ENCODE results near the gene ZNF583.

Gene ZNF583

DNA sequence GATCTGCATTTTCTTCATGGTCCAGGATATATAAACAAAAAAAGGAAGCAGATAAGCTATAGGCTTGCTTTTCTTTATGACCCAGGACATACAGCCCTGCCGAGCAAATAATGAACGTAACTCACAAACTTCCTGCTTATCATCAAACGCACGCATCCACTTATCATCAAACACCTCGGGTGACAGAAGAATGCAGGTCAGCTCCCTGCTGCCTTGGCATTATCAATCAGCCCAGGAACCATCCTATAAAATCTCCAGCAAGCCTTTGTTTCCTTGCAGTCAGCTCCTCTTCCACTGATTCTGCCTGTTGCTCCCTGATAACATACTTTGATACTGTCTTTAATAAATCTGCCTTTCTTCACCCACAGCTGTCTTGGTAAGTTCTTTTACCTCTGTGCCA, 5.3 kb upstream of the ZNF583 start:
- TF ChIP-seq JUND (IDR thresholded peaks at IDR 0.05; ENCODE audit: low read depth) = no peak
- in situ Hi-C loops (cut with HindIII; ENCODE audit: low pct_unique_long_range_greater_than_20kb, low sequenced_read_pairs) = no loop called here
- DNase-seq (ENCODE audit: low read depth in 1 of 2, low spot score in 1 of 2) = no peak

DNA sequence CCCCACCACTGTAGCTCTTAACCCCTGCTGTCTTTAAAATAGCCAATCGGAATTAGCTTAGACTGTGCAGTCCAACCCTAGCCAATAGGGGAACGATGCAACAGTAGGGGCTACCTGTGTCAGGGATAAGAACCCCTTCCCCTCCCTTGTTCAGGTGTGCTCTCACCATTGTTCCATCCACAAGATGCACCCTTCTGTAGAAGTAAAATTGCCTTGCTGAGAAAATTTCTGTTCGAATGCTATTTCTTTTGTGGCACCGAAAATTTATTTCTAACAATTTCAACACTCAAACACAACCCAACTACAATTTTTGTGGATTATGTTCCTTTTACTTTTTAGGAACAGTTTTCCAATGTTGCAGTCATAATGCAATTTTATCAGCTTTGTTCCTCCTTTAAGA, 3.6 kb upstream of the ZNF583 start:
- TF ChIP-seq JUND (IDR thresholded peaks at IDR 0.05; ENCODE audit: low read depth) = no peak
- in situ Hi-C loops (cut with HindIII; ENCODE audit: low pct_unique_long_range_greater_than_20kb, low sequenced_read_pairs) = no loop called here
- no peak for DNase-seq (ENCODE audit: low read depth in 1 of 2, low spot score in 1 of 2)

DNA sequence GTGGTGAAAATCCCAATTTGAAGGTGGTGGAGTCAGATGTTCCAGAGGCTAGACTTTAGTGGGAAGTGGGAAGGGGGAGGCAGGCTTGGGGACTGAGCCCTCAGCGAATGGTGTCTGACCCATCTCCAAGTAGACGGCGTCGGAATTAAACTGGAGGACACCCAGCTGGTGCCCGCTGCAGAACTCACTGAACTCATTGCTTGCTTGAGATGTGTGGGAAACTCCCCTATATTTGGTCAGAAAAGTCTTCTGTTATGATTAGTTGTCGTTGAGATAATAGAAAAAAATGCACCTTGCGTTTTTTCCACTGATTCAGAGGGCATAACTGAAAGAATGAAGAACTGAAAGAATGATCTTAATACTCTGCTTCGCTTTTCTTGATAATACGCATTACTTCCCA, 871 bp upstream of the ZNF583 start:
- DNase-seq (ENCODE audit: low read depth in 1 of 2, low spot score in 1 of 2) = no peak
- no peak for TF ChIP-seq JUND (IDR thresholded peaks at IDR 0.05; ENCODE audit: low read depth)
- in situ Hi-C loops (cut with HindIII; ENCODE audit: low pct_unique_long_range_greater_than_20kb, low sequenced_read_pairs) = no loop called here

DNA sequence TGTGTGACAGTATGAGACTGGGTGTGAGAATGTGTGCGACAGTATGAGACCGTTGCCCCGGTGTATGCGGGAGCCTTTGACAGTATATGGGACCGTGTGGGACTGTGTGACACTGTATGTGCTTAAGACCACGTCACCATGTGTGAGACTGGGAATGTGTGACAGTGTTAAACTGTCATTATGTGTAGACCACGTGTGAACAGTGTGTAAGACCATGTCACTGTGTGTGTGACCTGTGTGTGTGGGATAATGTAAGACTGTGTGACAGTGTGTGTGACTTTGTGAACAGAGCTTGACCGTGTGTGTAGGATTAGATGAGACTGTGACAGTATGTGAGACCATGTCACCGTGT, 549 bp downstream of the ZNF583 start:
- no peak for DNase-seq (ENCODE audit: low read depth in 1 of 2, low spot score in 1 of 2)
- no peak for TF ChIP-seq JUND (IDR thresholded peaks at IDR 0.05; ENCODE audit: low read depth)
- in situ Hi-C loops (cut with HindIII; ENCODE audit: low pct_unique_long_range_greater_than_20kb, low sequenced_read_pairs) = no loop called here

DNA sequence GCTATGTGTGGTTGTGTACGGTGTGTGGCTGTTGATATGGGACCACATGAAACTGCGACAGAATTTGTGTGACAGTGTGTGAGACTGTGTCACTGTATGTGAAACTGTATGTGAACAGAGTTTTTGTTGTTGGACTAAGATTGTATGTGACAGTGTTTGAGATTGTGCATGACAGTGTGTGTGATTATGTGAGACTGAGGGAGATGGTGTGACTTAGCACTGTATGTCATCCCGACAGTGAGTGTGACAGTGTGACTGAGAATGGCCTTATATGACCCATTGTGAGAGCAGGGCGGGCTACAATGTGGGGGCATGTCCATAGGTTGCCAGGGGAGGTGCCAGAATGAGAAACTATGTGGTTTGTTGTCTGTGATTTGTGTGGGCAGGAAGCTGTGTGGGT, 930 bp downstream of the ZNF583 start:
- TF ChIP-seq JUND (IDR thresholded peaks at IDR 0.05; ENCODE audit: low read depth) = no peak
- DNase-seq (ENCODE audit: low read depth in 1 of 2, low spot score in 1 of 2) = no peak
- in situ Hi-C loops (cut with HindIII; ENCODE audit: low pct_unique_long_range_greater_than_20kb, low sequenced_read_pairs) = no loop called here

DNA sequence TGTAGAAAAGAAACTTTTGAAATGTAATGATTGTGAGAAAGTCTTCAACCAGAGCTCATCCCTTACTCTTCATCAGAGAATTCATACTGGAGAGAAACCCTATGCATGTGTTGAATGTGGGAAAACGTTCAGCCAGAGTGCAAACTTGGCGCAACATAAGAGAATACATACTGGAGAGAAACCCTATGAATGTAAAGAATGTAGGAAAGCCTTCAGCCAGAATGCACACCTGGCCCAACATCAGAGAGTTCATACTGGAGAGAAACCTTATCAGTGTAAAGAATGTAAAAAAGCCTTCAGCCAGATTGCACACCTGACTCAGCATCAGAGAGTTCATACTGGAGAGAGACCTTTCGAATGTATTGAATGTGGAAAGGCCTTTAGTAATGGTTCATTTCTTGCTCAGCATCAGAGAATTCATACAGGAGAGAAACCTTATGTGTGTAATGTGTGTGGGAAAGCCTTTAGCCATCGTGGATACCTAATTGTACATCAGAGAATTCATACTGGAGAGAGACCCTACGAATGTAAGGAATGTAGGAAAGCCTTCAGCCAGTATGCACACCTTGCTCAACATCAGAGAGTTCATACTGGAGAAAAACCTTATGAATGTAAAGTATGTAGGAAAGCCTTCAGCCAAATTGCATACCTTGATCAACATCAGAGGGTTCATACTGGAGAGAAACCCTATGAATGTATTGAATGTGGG, 19.3 kb downstream of the ZNF583 start:
- DNase-seq (ENCODE audit: low read depth in 1 of 2, low spot score in 1 of 2) = no peak
- no peak for TF ChIP-seq JUND (IDR thresholded peaks at IDR 0.05; ENCODE audit: low read depth)
- in situ Hi-C loops (cut with HindIII; ENCODE audit: low pct_unique_long_range_greater_than_20kb, low sequenced_read_pairs) = no loop called here

DNA sequence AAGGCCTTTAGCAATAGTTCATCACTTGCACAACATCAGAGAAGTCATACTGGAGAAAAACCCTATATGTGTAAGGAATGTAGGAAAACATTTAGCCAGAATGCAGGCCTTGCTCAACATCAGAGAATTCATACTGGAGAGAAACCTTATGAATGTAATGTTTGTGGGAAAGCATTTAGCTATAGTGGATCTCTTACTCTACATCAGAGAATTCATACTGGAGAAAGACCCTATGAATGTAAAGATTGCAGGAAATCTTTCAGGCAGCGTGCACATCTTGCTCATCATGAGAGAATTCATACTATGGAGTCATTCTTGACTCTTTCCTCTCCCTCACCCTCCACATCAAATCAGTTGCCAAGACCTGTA, 19.8 kb downstream of the ZNF583 start:
- TF ChIP-seq JUND (IDR thresholded peaks at IDR 0.05; ENCODE audit: low read depth) = no peak
- DNase-seq (ENCODE audit: low read depth in 1 of 2, low spot score in 1 of 2) = no peak
- in situ Hi-C loops (cut with HindIII; ENCODE audit: low pct_unique_long_range_greater_than_20kb, low sequenced_read_pairs) = no loop called here

DNA sequence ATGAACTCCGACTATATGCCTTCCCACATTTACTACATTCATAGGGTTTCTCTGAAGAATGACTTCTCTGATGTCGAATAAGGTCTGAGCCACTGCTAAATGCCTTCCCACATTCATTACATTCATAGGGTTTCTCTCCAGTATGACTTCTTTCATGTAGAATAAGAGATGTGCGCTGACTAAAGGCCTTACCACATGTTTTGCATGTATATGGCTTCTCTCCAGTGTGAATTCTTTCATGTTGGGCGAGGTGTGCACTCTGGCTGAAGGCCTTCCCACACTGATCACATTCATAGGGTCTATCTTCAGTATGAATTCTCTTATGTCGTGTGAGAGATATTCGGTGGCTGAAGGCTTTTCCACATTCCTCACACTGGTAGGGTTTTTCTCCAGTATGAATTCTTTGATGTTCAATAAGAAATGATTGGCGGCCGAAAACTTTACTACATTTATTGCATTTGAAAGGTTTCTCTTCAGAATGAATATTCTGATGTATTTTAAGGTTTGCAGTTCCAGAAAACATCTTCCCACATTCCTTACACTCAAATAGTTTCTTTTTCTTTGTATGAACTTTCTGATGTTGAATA, 37.2 kb downstream of the ZNF583 start:
- in situ Hi-C loops (cut with HindIII; ENCODE audit: low pct_unique_long_range_greater_than_20kb, low sequenced_read_pairs) = no loop called here

DNA sequence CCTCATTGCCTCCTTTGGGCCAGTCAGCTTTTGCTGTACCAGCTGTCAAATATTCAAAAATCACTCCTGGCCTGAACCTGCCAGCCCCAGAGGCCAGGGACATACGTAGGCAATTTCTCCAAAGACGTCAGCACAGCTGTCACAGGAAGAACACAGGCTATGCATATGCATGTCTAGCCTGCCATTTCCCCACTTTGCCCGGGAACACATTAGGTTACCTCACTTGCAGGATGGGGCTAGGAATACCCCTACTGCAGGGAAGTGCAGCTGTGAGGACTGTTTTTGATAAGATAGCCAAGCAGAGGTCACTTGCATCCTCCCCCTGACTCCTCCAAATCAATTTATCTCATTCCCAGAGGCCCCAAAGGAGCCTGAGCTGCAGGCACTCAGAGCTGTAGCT, 70.2 kb downstream of the ZNF583 start:
- no peak for DNase-seq (ENCODE audit: low read depth in 1 of 2, low spot score in 1 of 2)

More for the DNA sequence above, 37.2 kb downstream of the ZNF583 start:
- no peak for TF ChIP-seq JUND (IDR thresholded peaks at IDR 0.05; ENCODE audit: low read depth)
- no peak for DNase-seq (ENCODE audit: low read depth in 1 of 2, low spot score in 1 of 2)

DNA sequence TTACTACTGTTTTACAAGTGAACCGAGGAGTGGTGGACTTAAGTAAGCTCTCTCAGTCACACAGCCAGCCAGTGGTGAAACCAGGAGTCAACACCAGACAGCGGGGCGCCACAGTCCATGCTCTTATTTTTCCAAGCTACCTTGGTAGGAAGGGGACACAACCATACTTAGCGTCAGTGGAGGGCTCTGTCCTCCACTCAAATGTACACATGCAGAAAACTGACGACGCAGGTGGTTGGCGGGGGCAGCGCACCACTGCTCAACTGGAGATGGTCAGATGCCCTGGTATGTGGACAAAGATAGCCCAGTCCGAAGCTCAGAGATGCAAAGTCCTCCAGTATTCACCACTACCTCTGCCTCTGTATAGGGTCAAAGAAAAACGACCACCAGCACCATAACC, 72.0 kb downstream of the ZNF583 start:
- no peak for TF ChIP-seq JUND (IDR thresholded peaks at IDR 0.05; ENCODE audit: low read depth)
- DNase-seq (ENCODE audit: low read depth in 1 of 2, low spot score in 1 of 2) = no peak
- in situ Hi-C loops (cut with HindIII; ENCODE audit: low pct_unique_long_range_greater_than_20kb, low sequenced_read_pairs) = no loop called here

More for the DNA sequence above, 70.2 kb downstream of the ZNF583 start:
- no peak for TF ChIP-seq JUND (IDR thresholded peaks at IDR 0.05; ENCODE audit: low read depth)
- in situ Hi-C loops (cut with HindIII; ENCODE audit: low pct_unique_long_range_greater_than_20kb, low sequenced_read_pairs) = no loop called here

All from T47D (cell line).